ENCODE results near the gene KSR2.

- TF ChIP-seq CTCF (IDR thresholded peaks at IDR 0.05; ENCODE audit: extremely low read depth in 1 of 2, insufficient read depth in 1 of 2, low read depth in 1 of 2, low read length in 2 of 2) (no peak), MYC (IDR thresholded peaks at IDR 0.05; ENCODE audit: low read depth, low read length) (no peak), POLR2AphosphoS5 (IDR thresholded peaks at IDR 0.05; ENCODE audit: insufficient read depth, low read depth, low read length) (no peak), EZH2 (IDR thresholded peaks at IDR 0.05; ENCODE audit: borderline replicate concordance, low read depth, low read length, severe bottlenecking) (no peak)
Observed at GRCh38 chr12:117408161-117408791, 560.5 kb downstream of the KSR2 start.

Measured in endothelial cell of umbilical vein (primary cell).